Liver (tissue), 9 donors: ENCODE data around the gene FOXO6. TPM values are rescaled to one million over a fixed set of nuclear protein-coding genes. Genes with fewer than 3 reads are reported as not detected.

Experiments used
- DNase-seq: peaks from one replicate; pipeline ENCODE4 v3.0.0-alpha.2; 2017; ENCODE audit warnings: low spot score
- H3K27ac ChIP-seq, 2 donors: one replicate each; pipeline ENCODE4 v1.7.0; 2013; ENCODE audit warnings: inconsistent platforms in 2 of 2, low read length in 2 of 2, control low read depth in 1 of 2, low read depth in 1 of 2, mild to moderate bottlenecking in 1 of 2
- H3K27me3 ChIP-seq, 4 donors: one replicate each; pipeline versions ENCODE4 v1.6.1 to v1.7.0; 2013; ENCODE audit warnings: low read length in 3 of 4, inconsistent platforms in 1 of 4, mild to moderate bottlenecking in 1 of 4, moderate library complexity in 1 of 4; ENCODE audit not compliant: control insufficient read depth in 4 of 4, insufficient read depth in 4 of 4
- H3K36me3 ChIP-seq, 4 donors: one replicate each; pipeline versions ENCODE4 v1.6.1 to v1.7.0; 2013; ENCODE audit warnings: low read length in 3 of 4, mild to moderate bottlenecking in 3 of 4, low read depth in 1 of 4, moderate library complexity in 1 of 4; ENCODE audit not compliant: control insufficient read depth in 4 of 4, insufficient read depth in 3 of 4
- H3K4me1 ChIP-seq, 4 donors: one replicate each; pipeline versions ENCODE4 v1.6.1 to v1.7.0; 2013; ENCODE audit warnings: low read length in 3 of 4, mild to moderate bottlenecking in 3 of 4, moderate library complexity in 1 of 4; ENCODE audit not compliant: control insufficient read depth in 4 of 4, insufficient read depth in 4 of 4
- H3K4me3 ChIP-seq, 3 donors: one replicate each; pipeline versions ENCODE4 v1.6.1 to v1.7.0; 2013; ENCODE audit warnings: low read length in 3 of 3, control low read depth in 1 of 3, low read depth in 1 of 3, mild to moderate bottlenecking in 1 of 3
- H3K9ac ChIP-seq, 2 donors: one replicate each; pipeline ENCODE4 v1.7.0; 2013; ENCODE audit warnings: low read length in 2 of 2, mild to moderate bottlenecking in 2 of 2, moderate library complexity in 2 of 2, control low read depth in 1 of 2, low read depth in 1 of 2
- H3K9me3 ChIP-seq, 4 donors: one replicate each; pipeline versions ENCODE4 v1.6.1 to v1.7.0; 2013; ENCODE audit warnings: low read length in 3 of 4; ENCODE audit not compliant: control insufficient read depth in 4 of 4
- CTCF ChIP-seq: fragments of 150-350 bp; IDR thresholded peaks from 2 replicates; pipeline ENCODE4 v1.5.1; 2017; ENCODE audit warnings: improper control_type of control experiment, low read depth, low read length; ENCODE audit not compliant: missing input control
- EGR1 ChIP-seq, 2 donors: IDR thresholded peaks; 2 replicates each; pipeline ENCODE4 v1.6.1; 2016 to 2018; ENCODE audit warnings: antibody characterized with exemption in 2 of 2, low read depth in 2 of 2
- FOXA1 ChIP-seq: IDR thresholded peaks from 2 replicates; pipeline ENCODE4 v1.6.1; 2016; ENCODE audit warnings: antibody characterized with exemption
- FOXA2 ChIP-seq: IDR thresholded peaks from 2 replicates; pipeline ENCODE4 v1.6.1; 2016; ENCODE audit warnings: antibody characterized with exemption
- HNF4A ChIP-seq, 2 donors: conservative IDR thresholded peaks; 2 replicates each; pipeline ENCODE4 v1.6.1; 2016; ENCODE audit warnings: antibody characterized with exemption in 2 of 2, mild to moderate bottlenecking in 2 of 2
- HNF4G ChIP-seq: IDR thresholded peaks from 2 replicates; pipeline ENCODE4 v1.6.1; 2016; ENCODE audit warnings: antibody characterized with exemption
- NR2F2 ChIP-seq: IDR thresholded peaks from 2 replicates; pipeline ENCODE4 v1.6.1; 2016; ENCODE audit warnings: antibody characterized with exemption
- RAD21 ChIP-seq, 2 donors: IDR thresholded peaks; 2 replicates each; pipeline ENCODE4 v1.6.1; 2016; ENCODE audit warnings: antibody characterized with exemption in 2 of 2, mild to moderate bottlenecking in 2 of 2
- RXRA ChIP-seq, 2 donors: IDR thresholded peaks; 2 replicates each; pipeline ENCODE4 v1.6.1; 2017 to 2018; ENCODE audit warnings: antibody characterized with exemption in 2 of 2, mild to moderate bottlenecking in 1 of 2
- SP1 ChIP-seq: IDR thresholded peaks from 2 replicates; pipeline ENCODE4 v1.6.1; 2018; ENCODE audit warnings: antibody characterized with exemption, mild to moderate bottlenecking
- TAF1 ChIP-seq: conservative IDR thresholded peaks from 2 replicates; pipeline ENCODE4 v1.6.1; 2016; ENCODE audit warnings: antibody characterized with exemption, mild to moderate bottlenecking
- YY1 ChIP-seq: IDR thresholded peaks from 2 replicates; pipeline ENCODE4 v1.6.1; 2016; ENCODE audit warnings: antibody characterized with exemption, mild to moderate bottlenecking
- WGBS: extraction: QIAGEN DNeasy Blood & Tissue Kit; methylation state at CpG from one replicate; pipeline ENCODE4 v1.1.7; 2013; 5-methylcytosine and 5-hydroxymethylcytosine counted together
- polyA plus RNA-seq, 2 donors: library from polyadenylated mRNA; stranded (reverse) in 1 of 2; unstranded in 1 of 2; fragments of 200-250 nt in 1 of 2; fragments of >200 nt in 1 of 2; fragmentation: Nextera tagmentation in 1 of 2; extraction: Ambion mirVana in 1 of 2; gene quantifications; one replicate each; pipeline versions ENCODE4 v1.2.1 to v1.2.3, GENCODE V29; 2013 to 2015
- total RNA-seq, 2 donors: library from RNA; depleted of rRNA; stranded (reverse); fragments of >200 nt; gene quantifications; one replicate each; pipeline ENCODE4 v1.2.3, GENCODE V29; 2014
- TF ChIP-seq, protein P1 (sequence below): IDR thresholded peaks from 2 replicates; pipeline ENCODE4 v1.6.1; 2016; ENCODE audit warnings: antibody characterized with exemption, mild to moderate bottlenecking
- TF ChIP-seq, protein P2 (sequence below): IDR thresholded peaks from 2 replicates; pipeline ENCODE4 v1.6.1; 2016; ENCODE audit warnings: antibody characterized with exemption
- TF ChIP-seq, protein P3 (sequence below): IDR thresholded peaks from 2 replicates; pipeline ENCODE4 v1.6.1; 2016; ENCODE audit warnings: antibody characterized with exemption
- donor health status: healthy.
- donor health status: healthy.
- donor health status: healthy.
- donor health status: healthy.
- donor health status: healthy.

Gene FOXO6
- total and polyA plus RNA-seq, 4 donors, result 0.02 to 0.09 (median 0.08) TPM; not detected in 1

DNA sequence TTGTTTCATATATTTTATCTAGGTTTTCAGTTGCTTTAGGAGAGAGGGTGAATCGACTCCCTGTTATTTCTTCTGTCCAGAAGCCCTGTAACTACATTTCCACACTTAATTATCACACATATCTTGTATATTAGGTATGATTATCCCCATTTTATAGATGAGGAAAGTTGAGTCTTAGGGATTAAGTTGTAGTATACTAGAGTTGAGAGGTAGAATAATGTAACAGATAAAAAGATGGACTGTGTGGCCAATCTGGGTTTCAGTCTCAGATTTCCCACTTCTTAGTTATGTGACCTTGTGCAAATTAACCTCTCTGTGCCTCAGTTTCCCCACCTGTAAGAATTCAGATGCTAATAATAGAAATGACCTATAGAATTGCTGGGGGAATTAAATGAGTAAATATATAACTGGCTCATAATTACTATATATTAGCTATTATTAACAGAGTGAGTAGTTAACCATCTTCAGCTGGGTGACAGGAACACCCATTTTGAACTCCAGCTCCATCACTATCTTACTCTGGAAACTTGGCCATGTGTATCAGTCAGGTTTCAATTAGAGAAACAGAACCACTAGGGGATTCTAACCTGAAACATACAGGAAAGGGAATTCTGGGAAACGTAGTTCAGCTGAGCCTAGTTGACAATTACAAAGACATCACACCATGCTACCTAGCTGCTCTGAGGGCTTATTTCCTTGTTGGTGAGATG is 20.4 kb upstream of the FOXO6 start:
- WGBS, result 65% methylated on average over 2 of the region's 2 CpGs
- no peak for TF ChIP-seq TAF1
- no peak for TF ChIP-seq HNF4A (conservative IDR thresholded peaks at IDR 0.05)
- TF ChIP-seq, protein P1, sequence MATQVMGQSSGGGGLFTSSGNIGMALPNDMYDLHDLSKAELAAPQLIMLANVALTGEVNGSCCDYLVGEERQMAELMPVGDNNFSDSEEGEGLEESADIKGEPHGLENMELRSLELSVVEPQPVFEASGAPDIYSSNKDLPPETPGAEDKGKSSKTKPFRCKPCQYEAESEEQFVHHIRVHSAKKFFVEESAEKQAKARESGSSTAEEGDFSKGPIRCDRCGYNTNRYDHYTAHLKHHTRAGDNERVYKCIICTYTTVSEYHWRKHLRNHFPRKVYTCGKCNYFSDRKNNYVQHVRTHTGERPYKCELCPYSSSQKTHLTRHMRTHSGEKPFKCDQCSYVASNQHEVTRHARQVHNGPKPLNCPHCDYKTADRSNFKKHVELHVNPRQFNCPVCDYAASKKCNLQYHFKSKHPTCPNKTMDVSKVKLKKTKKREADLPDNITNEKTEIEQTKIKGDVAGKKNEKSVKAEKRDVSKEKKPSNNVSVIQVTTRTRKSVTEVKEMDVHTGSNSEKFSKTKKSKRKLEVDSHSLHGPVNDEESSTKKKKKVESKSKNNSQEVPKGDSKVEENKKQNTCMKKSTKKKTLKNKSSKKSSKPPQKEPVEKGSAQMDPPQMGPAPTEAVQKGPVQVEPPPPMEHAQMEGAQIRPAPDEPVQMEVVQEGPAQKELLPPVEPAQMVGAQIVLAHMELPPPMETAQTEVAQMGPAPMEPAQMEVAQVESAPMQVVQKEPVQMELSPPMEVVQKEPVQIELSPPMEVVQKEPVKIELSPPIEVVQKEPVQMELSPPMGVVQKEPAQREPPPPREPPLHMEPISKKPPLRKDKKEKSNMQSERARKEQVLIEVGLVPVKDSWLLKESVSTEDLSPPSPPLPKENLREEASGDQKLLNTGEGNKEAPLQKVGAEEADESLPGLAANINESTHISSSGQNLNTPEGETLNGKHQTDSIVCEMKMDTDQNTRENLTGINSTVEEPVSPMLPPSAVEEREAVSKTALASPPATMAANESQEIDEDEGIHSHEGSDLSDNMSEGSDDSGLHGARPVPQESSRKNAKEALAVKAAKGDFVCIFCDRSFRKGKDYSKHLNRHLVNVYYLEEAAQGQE, result no peak
- TF ChIP-seq, protein P2, sequence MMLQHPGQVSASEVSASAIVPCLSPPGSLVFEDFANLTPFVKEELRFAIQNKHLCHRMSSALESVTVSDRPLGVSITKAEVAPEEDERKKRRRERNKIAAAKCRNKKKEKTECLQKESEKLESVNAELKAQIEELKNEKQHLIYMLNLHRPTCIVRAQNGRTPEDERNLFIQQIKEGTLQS, result no peak
- TF ChIP-seq, protein P3, sequence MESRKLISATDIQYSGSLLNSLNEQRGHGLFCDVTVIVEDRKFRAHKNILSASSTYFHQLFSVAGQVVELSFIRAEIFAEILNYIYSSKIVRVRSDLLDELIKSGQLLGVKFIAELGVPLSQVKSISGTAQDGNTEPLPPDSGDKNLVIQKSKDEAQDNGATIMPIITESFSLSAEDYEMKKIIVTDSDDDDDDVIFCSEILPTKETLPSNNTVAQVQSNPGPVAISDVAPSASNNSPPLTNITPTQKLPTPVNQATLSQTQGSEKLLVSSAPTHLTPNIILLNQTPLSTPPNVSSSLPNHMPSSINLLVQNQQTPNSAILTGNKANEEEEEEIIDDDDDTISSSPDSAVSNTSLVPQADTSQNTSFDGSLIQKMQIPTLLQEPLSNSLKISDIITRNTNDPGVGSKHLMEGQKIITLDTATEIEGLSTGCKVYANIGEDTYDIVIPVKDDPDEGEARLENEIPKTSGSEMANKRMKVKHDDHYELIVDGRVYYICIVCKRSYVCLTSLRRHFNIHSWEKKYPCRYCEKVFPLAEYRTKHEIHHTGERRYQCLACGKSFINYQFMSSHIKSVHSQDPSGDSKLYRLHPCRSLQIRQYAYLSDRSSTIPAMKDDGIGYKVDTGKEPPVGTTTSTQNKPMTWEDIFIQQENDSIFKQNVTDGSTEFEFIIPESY, result no peak
- TF ChIP-seq RAD21 (IDR thresholded peaks at IDR 0.05), result no peak
- no peak for TF ChIP-seq RXRA (IDR thresholded peaks at IDR 0.05)
- no peak for TF ChIP-seq SP1
- TF ChIP-seq NR2F2, result no peak
- H3K9ac ChIP-seq, result no peak overlapping the region
- no peaks in the 10 kb centered on the region for H3K36me3 ChIP-seq
- no peak for DNase-seq
- peaks cover 0 to 12% (median 0%) of the 10 kb centered on the region in 4 donors for H3K9me3 ChIP-seq
- H3K4me1 ChIP-seq, result no peaks in the 10 kb centered on the region
- H3K27ac ChIP-seq, result no peak overlapping the region
- no peak overlapping the region for H3K4me3 ChIP-seq
- H3K27me3 ChIP-seq, result no peaks in the 10 kb centered on the region

DNA sequence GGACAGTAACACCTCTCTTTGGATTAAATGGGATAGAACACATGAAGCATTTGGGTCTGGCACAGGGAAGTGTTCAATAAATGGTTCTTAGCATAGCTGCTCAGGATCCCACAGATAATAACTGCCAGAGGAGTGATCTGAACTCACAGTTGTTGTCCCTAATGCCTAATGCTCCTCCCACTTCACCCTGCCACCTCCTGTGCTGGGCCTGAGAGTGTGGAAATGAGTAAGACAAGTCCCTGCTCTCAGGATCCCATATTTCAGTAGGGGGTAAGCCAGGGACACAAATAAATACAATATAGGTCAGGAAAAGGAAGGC is 19.9 kb upstream of the FOXO6 start:
- no peaks in the 10 kb centered on the region for H3K36me3 ChIP-seq
- peak; percentile 13 for DNase-seq
- no peak overlapping the region for H3K9ac ChIP-seq
- no peak overlapping the region for H3K27ac ChIP-seq
- no peak overlapping the region for H3K4me3 ChIP-seq
- peaks cover 0 to 12% (median 0%) of the 10 kb centered on the region in 4 donors for H3K9me3 ChIP-seq
- no peaks in the 10 kb centered on the region for H3K27me3 ChIP-seq
- H3K4me1 ChIP-seq, result no peaks in the 10 kb centered on the region
- TF ChIP-seq HNF4G (no peak), SP1 (no peak), EGR1 (IDR thresholded peaks at IDR 0.05; ENCODE audit: low read depth in 2 of 2) (no peak), FOXA1 (no peak), HNF4A (conservative IDR thresholded peaks at IDR 0.05) (no peak), NR2F2 (no peak), RXRA (IDR thresholded peaks at IDR 0.05) (no peak), CTCF (no peak), YY1 (no peak), TAF1 (no peak), FOXA2 (no peak), RAD21 (IDR thresholded peaks at IDR 0.05) (no peak)
- TF ChIP-seq, protein P2, result no peak
- TF ChIP-seq, protein P3, result no peak
- TF ChIP-seq, protein P1, result no peak
